ENCODE measurements around the gene HMOX2.

HMOX2 gene

DNA sequence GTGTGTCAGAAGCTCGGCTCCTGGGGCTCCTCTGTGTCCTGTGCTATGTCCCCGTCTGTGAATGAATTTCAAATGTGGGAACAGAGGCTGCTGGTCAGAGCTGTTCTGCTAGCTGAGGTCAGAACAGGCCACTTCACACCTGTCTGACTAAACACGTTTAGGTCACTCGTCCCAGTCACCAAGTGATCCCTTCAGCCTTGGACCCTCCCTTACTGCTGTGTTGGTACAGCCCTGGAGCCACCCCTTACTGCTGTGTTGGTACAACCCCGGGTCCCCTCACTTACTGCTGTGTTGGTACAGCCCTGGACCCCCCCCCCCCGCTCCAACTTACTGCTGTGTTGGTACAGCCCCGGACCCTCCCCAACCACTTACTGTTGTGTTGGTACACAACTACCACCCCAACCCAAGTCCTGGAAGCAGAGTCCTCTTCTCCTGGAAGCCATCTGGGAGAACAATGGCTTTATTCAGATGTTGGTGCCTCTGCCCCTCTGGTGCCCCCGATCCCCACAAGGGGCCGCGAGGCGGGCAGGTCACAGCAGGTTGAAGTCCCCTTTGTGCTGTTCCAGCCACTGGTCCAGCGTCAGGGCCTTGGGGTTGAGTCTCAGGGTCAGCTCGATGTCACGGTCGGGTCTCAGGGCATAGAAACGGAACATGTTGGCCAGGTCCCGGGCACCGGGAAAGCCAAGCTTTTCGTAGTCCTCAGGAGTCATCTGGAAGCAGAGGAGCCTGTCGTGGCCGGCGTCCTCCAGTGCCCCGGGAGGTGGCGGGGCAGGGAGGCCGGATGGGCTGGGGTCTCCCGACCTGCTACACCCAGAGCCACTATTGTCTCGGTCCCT is 14.7 kb upstream of the HMOX2 start:
- TF ChIP-seq, protein P1, sequence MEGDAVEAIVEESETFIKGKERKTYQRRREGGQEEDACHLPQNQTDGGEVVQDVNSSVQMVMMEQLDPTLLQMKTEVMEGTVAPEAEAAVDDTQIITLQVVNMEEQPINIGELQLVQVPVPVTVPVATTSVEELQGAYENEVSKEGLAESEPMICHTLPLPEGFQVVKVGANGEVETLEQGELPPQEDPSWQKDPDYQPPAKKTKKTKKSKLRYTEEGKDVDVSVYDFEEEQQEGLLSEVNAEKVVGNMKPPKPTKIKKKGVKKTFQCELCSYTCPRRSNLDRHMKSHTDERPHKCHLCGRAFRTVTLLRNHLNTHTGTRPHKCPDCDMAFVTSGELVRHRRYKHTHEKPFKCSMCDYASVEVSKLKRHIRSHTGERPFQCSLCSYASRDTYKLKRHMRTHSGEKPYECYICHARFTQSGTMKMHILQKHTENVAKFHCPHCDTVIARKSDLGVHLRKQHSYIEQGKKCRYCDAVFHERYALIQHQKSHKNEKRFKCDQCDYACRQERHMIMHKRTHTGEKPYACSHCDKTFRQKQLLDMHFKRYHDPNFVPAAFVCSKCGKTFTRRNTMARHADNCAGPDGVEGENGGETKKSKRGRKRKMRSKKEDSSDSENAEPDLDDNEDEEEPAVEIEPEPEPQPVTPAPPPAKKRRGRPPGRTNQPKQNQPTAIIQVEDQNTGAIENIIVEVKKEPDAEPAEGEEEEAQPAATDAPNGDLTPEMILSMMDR (IDR thresholded peaks at IDR 0.05; ENCODE audit: low read length) = no peak
- TF ChIP-seq EZH2 (IDR thresholded peaks at IDR 0.05; ENCODE audit: borderline replicate concordance, low read length) = no peak
- Histone ChIP-seq H3K4me1 (ENCODE audit: insufficient read depth, low read length, severe bottlenecking) (no peaks in the 10 kb centered on the region), H3F3A (ENCODE audit: insufficient read depth, low read length) (no peaks in the 10 kb centered on the region), H3K4me2 (ENCODE audit: low read length) (no peak overlapping the region), H3K27me3 (ENCODE audit: insufficient read depth, low read length) (no peaks in the 10 kb centered on the region), H3K4me3 (ENCODE audit: low read depth, low read length, poor library complexity, severe bottlenecking) (no peak overlapping the region), H2AFZ (ENCODE audit: low read length) (no peak overlapping the region), H3K9me3 (ENCODE audit: low read length) (no peaks in the 10 kb centered on the region), H3K9ac (ENCODE audit: low read length) (no peak overlapping the region), H3K36me3 (ENCODE audit: insufficient read depth, low read length) (peaks cover 61% of the 10 kb centered on the region), H4K20me1 (ENCODE audit: insufficient read depth, low read length) (no peaks in the 10 kb centered on the region), H3K27ac (ENCODE audit: low read depth, low read length, poor library complexity, severe bottlenecking) (no peak overlapping the region), H3K9me2 (ENCODE audit: low read depth, low read length) (no peaks in the 10 kb centered on the region), H3K79me2 (ENCODE audit: insufficient read depth, low read length) (no peaks in the 10 kb centered on the region)

DNA sequence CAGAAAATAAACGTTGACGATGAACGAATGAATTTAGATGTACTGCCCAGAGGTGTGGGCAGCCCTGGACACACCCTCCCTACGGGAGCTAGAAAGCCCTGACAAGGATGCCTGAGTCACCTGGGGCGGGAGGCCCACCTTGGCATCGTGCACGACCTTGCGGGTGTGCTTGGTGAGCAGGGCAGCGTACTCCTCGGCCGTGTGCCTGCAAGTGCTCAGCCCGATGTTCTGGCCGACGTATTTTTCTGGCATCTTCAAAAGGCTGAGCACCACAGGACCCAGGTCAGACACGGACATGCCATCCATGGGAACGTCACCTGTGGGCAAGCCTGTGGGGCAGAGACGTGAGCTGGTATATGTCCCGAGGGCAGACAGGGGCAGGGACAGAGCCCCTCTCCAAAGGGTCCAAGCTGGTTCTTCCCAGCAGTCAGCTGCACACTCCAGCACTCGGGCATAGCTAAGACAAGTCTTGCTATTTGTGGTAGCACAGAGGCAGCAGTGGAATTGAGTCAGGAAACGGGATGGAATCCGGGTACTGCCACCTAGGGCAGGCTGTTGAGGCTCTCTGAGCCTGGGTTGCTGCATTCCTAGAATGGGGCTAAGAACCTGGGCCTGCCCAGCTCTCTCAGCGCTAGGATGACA is 12.6 kb upstream of the HMOX2 start:
- no peak overlapping the region for H3K4me2 ChIP-seq (ENCODE audit: low read length)
- no peaks in the 10 kb centered on the region for H3K9me3 ChIP-seq (ENCODE audit: low read length)
- no peaks in the 10 kb centered on the region for H3K27me3 ChIP-seq (ENCODE audit: insufficient read depth, low read length)
- no peak overlapping the region for H3K4me3 ChIP-seq (ENCODE audit: low read depth, low read length, poor library complexity, severe bottlenecking)
- H3F3A ChIP-seq (ENCODE audit: insufficient read depth, low read length) = no peaks in the 10 kb centered on the region
- H3K27ac ChIP-seq (ENCODE audit: low read depth, low read length, poor library complexity, severe bottlenecking) = no peak overlapping the region
- no peaks in the 10 kb centered on the region for H3K4me1 ChIP-seq (ENCODE audit: insufficient read depth, low read length, severe bottlenecking)
- no peak for TF ChIP-seq EZH2 (IDR thresholded peaks at IDR 0.05; ENCODE audit: borderline replicate concordance, low read length)
- TF ChIP-seq, protein P1 (IDR thresholded peaks at IDR 0.05; ENCODE audit: low read length) = no peak
- no peaks in the 10 kb centered on the region for H4K20me1 ChIP-seq (ENCODE audit: insufficient read depth, low read length)
- no peaks in the 10 kb centered on the region for H3K79me2 ChIP-seq (ENCODE audit: insufficient read depth, low read length)
- H3K36me3 ChIP-seq (ENCODE audit: insufficient read depth, low read length) = peaks cover 68% of the 10 kb centered on the region
- no peaks in the 10 kb centered on the region for H3K9me2 ChIP-seq (ENCODE audit: low read depth, low read length)
- H3K9ac ChIP-seq (ENCODE audit: low read length) = no peak overlapping the region
- no peak overlapping the region for H2AFZ ChIP-seq (ENCODE audit: low read length)

DNA sequence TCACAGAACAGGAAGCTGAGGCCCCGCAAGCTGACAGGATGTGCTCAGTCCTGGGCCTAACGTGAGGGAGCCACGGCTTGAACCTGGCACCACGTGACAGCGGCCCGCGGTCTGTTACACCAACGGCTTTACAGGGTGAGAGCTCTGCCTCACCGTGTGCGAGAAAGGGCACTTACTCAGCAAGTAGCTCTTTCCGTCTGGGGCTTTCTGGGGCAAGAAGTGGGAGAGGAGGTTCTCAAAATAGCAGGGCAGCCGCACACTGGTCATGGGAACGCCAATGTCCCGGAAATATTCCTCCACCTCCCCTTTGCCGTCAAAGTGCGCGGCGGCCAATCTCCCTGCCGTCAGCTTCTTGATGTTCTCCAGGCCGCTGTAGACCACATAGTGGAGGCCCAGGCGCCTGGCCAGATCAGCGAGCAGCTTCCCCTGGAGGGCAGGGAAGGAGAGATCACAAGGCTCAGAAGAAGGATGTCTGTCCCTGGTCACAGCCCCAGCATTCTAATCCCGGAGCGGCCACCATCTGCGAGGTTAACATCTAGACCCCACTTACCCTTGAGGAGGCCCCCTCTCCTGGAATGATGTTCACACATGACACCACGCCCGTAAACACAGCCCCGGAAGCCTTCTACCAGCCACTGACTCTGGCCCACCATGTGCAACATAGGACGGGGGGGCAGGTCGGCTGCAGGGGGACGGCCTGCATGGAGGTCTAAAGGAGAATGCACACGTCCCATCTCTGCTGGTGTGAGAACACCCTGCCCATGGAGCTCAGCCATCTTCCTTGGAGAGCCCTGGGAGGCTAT is 10.0 kb upstream of the HMOX2 start:
- Histone ChIP-seq H3K9ac (ENCODE audit: low read length) (no peak overlapping the region), H3K27me3 (ENCODE audit: insufficient read depth, low read length) (no peaks in the 10 kb centered on the region), H3K27ac (ENCODE audit: low read depth, low read length, poor library complexity, severe bottlenecking) (no peak overlapping the region), H3K9me3 (ENCODE audit: low read length) (no peaks in the 10 kb centered on the region), H3K79me2 (ENCODE audit: insufficient read depth, low read length) (no peaks in the 10 kb centered on the region), H3F3A (ENCODE audit: insufficient read depth, low read length) (no peaks in the 10 kb centered on the region), H3K9me2 (ENCODE audit: low read depth, low read length) (no peaks in the 10 kb centered on the region), H3K4me2 (ENCODE audit: low read length) (no peak overlapping the region), H3K4me3 (ENCODE audit: low read depth, low read length, poor library complexity, severe bottlenecking) (no peak overlapping the region), H3K36me3 (ENCODE audit: insufficient read depth, low read length) (peaks cover 71% of the 10 kb centered on the region), H2AFZ (ENCODE audit: low read length) (no peak overlapping the region), H4K20me1 (ENCODE audit: insufficient read depth, low read length) (no peaks in the 10 kb centered on the region), H3K4me1 (ENCODE audit: insufficient read depth, low read length, severe bottlenecking) (no peaks in the 10 kb centered on the region)
- TF ChIP-seq, protein P1 (IDR thresholded peaks at IDR 0.05; ENCODE audit: low read length) = no peak
- no peak for TF ChIP-seq EZH2 (IDR thresholded peaks at IDR 0.05; ENCODE audit: borderline replicate concordance, low read length)
